HepG2 (cell line): ENCODE measurements around the gene RBPJ. TPM values are rescaled to one million over a fixed set of nuclear protein-coding genes. Genes with fewer than 3 reads are reported as not detected.

Source experiments
- ATAC-seq: fragments of 200-7000 bp; cut with Tn5 transposase; 3 replicates; pipeline ENCODE4 v1.9.1; 2020; ENCODE audit warnings: mild to moderate bottlenecking, moderate library complexity
- BruUV-seq: library from RNA; stranded (reverse); fragments of 400-500 nt; replicated peaks from 2 replicates; lab custom pipeline; 2021; lab: Mats Ljungman, UMichigan
- CTCF ChIA-PET: fragments of 300-600 bp; formaldehyde crosslinking; extraction: SDS; loops from one replicate; lab custom pipeline; 2021; ENCODE audit warnings: low total read pairs, inconsistent platforms, low intra/inter-chr PET ratio; lab: Yijun Ruan, JAX
- POLR2A ChIA-PET: fragments of 350-600 bp; sonication (Branson Sonifier 250); formaldehyde crosslinking; loops from one replicate; lab custom pipeline; 2020; ENCODE audit warnings: antibody characterized with exemption, inconsistent platforms; lab: Yijun Ruan, JAX
- DNase-seq: peaks from one replicate; pipeline ENCODE4 v3.0.0-alpha.2; 2015; ENCODE audit warnings: low spot score
- FAIRE-seq: peaks from 3 replicates; lab custom pipeline; 2011; peaks lifted over from hg19 to GRCh38; lab: Jason Lieb, UNC
- H2AFZ ChIP-seq: one replicate; pipeline ENCODE4 v1.6.1; 2011; ENCODE audit warnings: low read length, inconsistent platforms
- H3K27ac ChIP-seq: fragments of 300-600 bp; 3 replicates; pipeline ENCODE4 v1.8.0; 2011; ENCODE audit warnings: mixed run types, mild to moderate bottlenecking, mixed read lengths, low read length, inconsistent platforms; ENCODE audit not compliant: insufficient read depth; ENCODE audit errors: extremely low read length
- H3K27me3 ChIP-seq, 2 experiments: fragments of 200-600 bp in 1 of 2; 2 replicates in 1 of 2; 3 replicates in 1 of 2; pipeline versions ENCODE4 v1.6.0 to v1.8.0; 2011; ENCODE audit warnings: low read length in 2 of 2, mild to moderate bottlenecking in 2 of 2, moderate library complexity in 2 of 2, inconsistent platforms in 1 of 2; ENCODE audit not compliant: insufficient read depth in 2 of 2, control insufficient read depth in 1 of 2
- H3K36me3 ChIP-seq, 2 experiments: fragments of 200-600 bp in 1 of 2; replicated peaks in 1 of 2; 2 replicates in 1 of 2; 3 replicates in 1 of 2; pipeline versions ENCODE4 v1.5.1 to v1.8.0; 2011; ENCODE audit warnings: low read length in 2 of 2, inconsistent platforms in 1 of 2; ENCODE audit not compliant: insufficient read depth in 2 of 2, control insufficient read depth in 1 of 2
- H3K4me1 ChIP-seq: 2 replicates; pipeline ENCODE4 v1.5.1; 2012; ENCODE audit warnings: low read length, inconsistent platforms; ENCODE audit not compliant: insufficient read depth
- H3K4me2 ChIP-seq: 2 replicates; pipeline ENCODE4 v1.6.0; 2011; ENCODE audit warnings: low read depth, low read length, inconsistent platforms
- H3K4me3 ChIP-seq, 3 experiments: fragments of 200-600 bp in 1 of 3; sonication (generic), shearing (Covaris generic) in 1 of 3; replicated peaks in 1 of 3; 2 replicates each; pipeline ENCODE4 v1.5.1; 2011 to 2016; ENCODE audit warnings: low read length in 3 of 3, inconsistent platforms in 2 of 3, low read depth in 2 of 3, mild to moderate bottlenecking in 2 of 3, control low read depth in 1 of 3, mixed read lengths in 1 of 3; ENCODE audit not compliant: insufficient read depth in 1 of 3
- H3K79me2 ChIP-seq: one replicate; pipeline ENCODE4 v1.6.1; 2011; ENCODE audit warnings: low read length, inconsistent platforms; ENCODE audit not compliant: insufficient read depth
- H3K9ac ChIP-seq: 2 replicates; pipeline ENCODE4 v1.6.0; 2011; ENCODE audit warnings: mild to moderate bottlenecking, low read depth, low read length, inconsistent platforms; ENCODE audit not compliant: insufficient read depth
- H3K9me3 ChIP-seq: 2 replicates; pipeline ENCODE4 v1.5.1; 2012; ENCODE audit warnings: mild to moderate bottlenecking, low read length
- H4K20me1 ChIP-seq: 2 replicates; pipeline ENCODE4 v1.6.0; 2011; ENCODE audit warnings: inconsistent platforms, mild to moderate bottlenecking, low read length, moderate library complexity; ENCODE audit not compliant: insufficient read depth
- BRD4 ChIP-seq: sonication (generic); formaldehyde crosslinking; IDR thresholded peaks from 2 replicates; pipeline ENCODE4 v1.4.0; 2020; ENCODE audit warnings: missing genetic modification reagents
- CBX2 ChIP-seq, 2 experiments: fragments of 200-600 bp in 1 of 2; sonication (generic); formaldehyde crosslinking in 1 of 2; IDR thresholded peaks; 2 replicates each; pipeline versions ENCODE4 v1.7.0 to v1.8.1; 2018 to 2022; ENCODE audit warnings: low read depth in 2 of 2, low read length in 1 of 2, mild to moderate bottlenecking in 1 of 2, missing genetic modification reagents in 1 of 2
- FLYWCH1 ChIP-seq: sonication (generic); formaldehyde crosslinking; IDR thresholded peaks from 2 replicates; pipeline ENCODE4 v1.8.1; 2023; ENCODE audit warnings: mild to moderate bottlenecking, missing genetic modification reagents
- MBD4 ChIP-seq: IDR thresholded peaks from 2 replicates; pipeline ENCODE4 v1.6.1; 2012; ENCODE audit warnings: low read length, inconsistent platforms, borderline replicate concordance
- REXO4 ChIP-seq: sonication (generic); formaldehyde crosslinking; IDR thresholded peaks from 2 replicates; pipeline ENCODE4 v1.8.0; 2022; ENCODE audit warnings: missing genetic modification reagents, mild to moderate bottlenecking, borderline replicate concordance
- TAF1 ChIP-seq: sonication (generic); formaldehyde crosslinking; IDR thresholded peaks from 2 replicates; pipeline ENCODE4 v1.4.0; 2020; ENCODE audit warnings: missing genetic modification reagents
- ZNF10 ChIP-seq: sonication (generic); formaldehyde crosslinking; IDR thresholded peaks from 2 replicates; pipeline ENCODE4 v1.4.0; 2020; ENCODE audit warnings: mild to moderate bottlenecking, low read depth, missing genetic modification reagents, borderline replicate concordance
- ZNF263 ChIP-seq: sonication (generic); formaldehyde crosslinking; IDR thresholded peaks from 2 replicates; pipeline ENCODE4 v1.4.0; 2020; ENCODE audit warnings: missing genetic modification reagents
- ZNF501 ChIP-seq: sonication (generic); formaldehyde crosslinking; IDR thresholded peaks from 2 replicates; pipeline ENCODE4 v1.5.1; 2020; ENCODE audit warnings: mild to moderate bottlenecking, moderate library complexity, missing genetic modification reagents
- ZNF720 ChIP-seq: sonication (generic); formaldehyde crosslinking; IDR thresholded peaks from 2 replicates; pipeline ENCODE4 v1.4.0; 2020; ENCODE audit warnings: missing genetic modification reagents
- WGBS: methylation state at CpG from one replicate; pipeline ENCODE4 v1.1.6; 2017; ENCODE audit warnings: low lambda C conversion rate; 5-methylcytosine and 5-hydroxymethylcytosine counted together
- in situ Hi-C: cut with HindIII; loops from 2 replicates; pipeline ENCODE4 v1.10.0; 2017; ENCODE audit warnings: low pct_unique_long_range_greater_than_20kb; ENCODE audit not compliant: extremely low pct_ligation_motif_present
- intact Hi-C: fragments of 100-400 bp; cut with micrococcal nuclease; formaldehyde crosslinking; loops from one replicate; pipeline ENCODE4 v1.10.0; 2022; ENCODE audit not compliant: unreplicated experiment
- polyA plus RNA-seq, 8 experiments: library from polyadenylated mRNA; depleted of rRNA in 3 of 8; stranded (reverse) in 7 of 8; unstranded in 1 of 8; fragments of >200 nt; fragmentation: Illumina TruSeq in 4 of 8; extraction: Trizol in 4 of 8; gene quantifications; 2 replicates each; pipeline versions ENCODE4 v1.2.1 to v1.2.3, GENCODE V29; 2011 to 2016; ENCODE audit warnings: low read depth in 4 of 8, missing spikeins in 1 of 8, mixed read lengths in 1 of 8; ENCODE audit not compliant: insufficient read depth in 1 of 8
- total RNA-seq, 5 experiments: library from RNA; depleted of rRNA; stranded (reverse); fragments of >200 nt; fragmentation: Illumina TruSeq; extraction: Trizol; gene quantifications; 2 replicates each; pipeline ENCODE4 v1.2.3, GENCODE V29; 2016; ENCODE audit warnings: low read depth in 1 of 5
- TF ChIP-seq, protein P1 (sequence below): sonication (generic); formaldehyde crosslinking; IDR thresholded peaks from 2 replicates; pipeline ENCODE4 v1.8.1; 2023; ENCODE audit warnings: mild to moderate bottlenecking, missing genetic modification reagents
- TF ChIP-seq, protein P2 (sequence below): IDR thresholded peaks from 2 replicates; pipeline ENCODE4 v1.6.1; 2016; ENCODE audit warnings: missing compliant biosample characterization, missing genetic modification reagents, borderline replicate concordance
- TF ChIP-seq, protein P3 (sequence below): sonication (generic); formaldehyde crosslinking; IDR thresholded peaks from 2 replicates; pipeline ENCODE4 v1.4.0; 2020; ENCODE audit warnings: low read depth, missing genetic modification reagents

The RBPJ gene
- total and polyA plus RNA-seq, 2 of the 13 experiments (the other 11 are each of a cell fraction or from before 2014, with no cell fraction given), result 25.9 to 33.2 TPM

DNA sequence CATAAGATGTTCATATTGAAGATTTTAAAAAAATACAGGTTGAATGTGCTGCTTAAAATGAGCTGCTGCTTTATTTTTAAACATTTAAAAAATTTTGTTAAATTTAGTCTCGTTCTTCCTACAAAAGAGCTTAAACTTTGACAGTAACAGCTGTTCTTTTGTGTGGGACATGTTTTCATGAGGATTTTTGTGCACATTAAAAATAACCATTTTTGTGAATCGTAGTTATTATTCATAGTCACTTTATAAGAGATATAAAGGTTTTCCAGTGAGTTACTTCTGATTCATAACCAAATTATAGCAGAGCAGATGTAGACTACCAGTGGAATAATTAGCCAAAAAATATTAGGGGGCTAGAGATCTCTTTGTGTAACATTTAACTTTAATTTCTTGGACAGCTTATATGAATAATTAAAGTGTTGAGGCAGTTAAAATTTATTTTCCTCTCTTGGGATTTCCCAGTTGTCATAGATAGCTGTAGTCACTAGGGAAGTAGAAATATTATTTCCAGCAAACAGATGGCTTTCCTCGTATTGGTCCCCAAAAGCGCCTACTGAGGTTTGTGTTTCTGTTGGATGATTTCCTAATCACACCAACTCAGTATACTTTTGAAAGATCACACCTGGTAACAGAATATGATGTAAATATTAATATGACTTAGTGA, 24.2 kb downstream of the RBPJ start:
- no peak overlapping the region for H3K4me2 ChIP-seq
- H3K9me3 ChIP-seq, result no peaks in the 10 kb centered on the region
- H3K4me1 ChIP-seq, result no peaks in the 10 kb centered on the region
- TF ChIP-seq, protein P1, sequence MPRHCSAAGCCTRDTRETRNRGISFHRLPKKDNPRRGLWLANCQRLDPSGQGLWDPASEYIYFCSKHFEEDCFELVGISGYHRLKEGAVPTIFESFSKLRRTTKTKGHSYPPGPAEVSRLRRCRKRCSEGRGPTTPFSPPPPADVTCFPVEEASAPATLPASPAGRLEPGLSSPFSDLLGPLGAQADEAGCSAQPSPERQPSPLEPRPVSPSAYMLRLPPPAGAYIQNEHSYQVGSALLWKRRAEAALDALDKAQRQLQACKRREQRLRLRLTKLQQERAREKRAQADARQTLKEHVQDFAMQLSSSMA (CRISPR knock-in tag), result no peak
- TF ChIP-seq ZNF10 (no peak), CBX2 (IDR thresholded peaks at IDR 0.05; ENCODE audit: low read depth, low read length) (no peak), CBX2 (CRISPR knock-in tag; IDR thresholded peaks at IDR 0.05; ENCODE audit: low read depth) (no peak)
- DNase-seq (no peak), ATAC-seq (no peak), FAIRE-seq (no peak)
- no peak overlapping the region for H2AFZ ChIP-seq
- CTCF ChIA-PET, result no interaction called here
- over 99% methylated on average over 4 of the region's 4 CpGs for WGBS
- POLR2A ChIA-PET, result no interaction called here
- no peak overlapping the region for H3K4me3 ChIP-seq
- H4K20me1 ChIP-seq, result peaks cover 45% of the 10 kb centered on the region
- in situ Hi-C loops (no loop called here), intact Hi-C loops (no loop called here)
- BruUV-seq, result no TSS peak
- H3K79me2 ChIP-seq, result peaks cover 81% of the 10 kb centered on the region
- no peak overlapping the region for H3K9ac ChIP-seq
- no peaks in the 10 kb centered on the region for H3K27me3 ChIP-seq
- H3K36me3 ChIP-seq, result no peaks in the 10 kb centered on the region
- no peak overlapping the region for H3K27ac ChIP-seq

DNA sequence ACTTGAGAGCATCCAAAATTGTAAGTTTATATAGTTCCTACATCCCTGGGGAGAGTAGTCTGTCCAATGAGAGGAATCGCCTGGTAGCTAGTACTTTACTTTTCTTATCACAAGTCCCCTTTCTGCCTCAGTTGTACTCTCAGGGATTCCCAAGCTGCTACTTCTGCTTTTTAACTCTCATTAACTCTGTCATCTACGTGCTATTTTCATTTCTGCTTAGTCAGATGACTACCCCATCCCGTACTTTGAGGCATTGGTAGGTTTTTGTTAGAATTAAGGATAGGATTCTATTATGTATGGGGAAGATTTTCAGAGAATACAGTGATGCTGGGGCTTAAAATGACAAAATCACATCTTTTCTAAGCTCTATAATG, 24.7 kb downstream of the RBPJ start:
- BruUV-seq, result no TSS peak
- no peak overlapping the region for H3K4me2 ChIP-seq
- peaks cover 42% of the 10 kb centered on the region for H4K20me1 ChIP-seq
- H3K27me3 ChIP-seq, result no peaks in the 10 kb centered on the region
- H3K4me1 ChIP-seq, result no peaks in the 10 kb centered on the region
- in situ Hi-C loops, result no loop called here
- no peaks in the 10 kb centered on the region for H3K9me3 ChIP-seq
- FAIRE-seq, result no peak
- H2AFZ ChIP-seq, result no peak overlapping the region
- DNase-seq, result no peak
- WGBS, result 98% methylated on average over 3 of the region's 3 CpGs
- intact Hi-C loops, result no loop called here
- no peaks in the 10 kb centered on the region for H3K36me3 ChIP-seq
- no peak for ATAC-seq
- ChIA-PET POLR2A (no interaction called here), CTCF (no interaction called here)
- H3K79me2 ChIP-seq, result peaks cover 82% of the 10 kb centered on the region
- H3K9ac ChIP-seq, result no peak overlapping the region
- no peak overlapping the region for H3K27ac ChIP-seq
- no peak overlapping the region for H3K4me3 ChIP-seq
- TF ChIP-seq TAF1 (CRISPR knock-in tag), result no peak
- no peak for TF ChIP-seq MBD4
- no peak for TF ChIP-seq ZNF501 (CRISPR knock-in tag)
- no peak for TF ChIP-seq REXO4 (CRISPR knock-in tag)
- TF ChIP-seq, protein P2, sequence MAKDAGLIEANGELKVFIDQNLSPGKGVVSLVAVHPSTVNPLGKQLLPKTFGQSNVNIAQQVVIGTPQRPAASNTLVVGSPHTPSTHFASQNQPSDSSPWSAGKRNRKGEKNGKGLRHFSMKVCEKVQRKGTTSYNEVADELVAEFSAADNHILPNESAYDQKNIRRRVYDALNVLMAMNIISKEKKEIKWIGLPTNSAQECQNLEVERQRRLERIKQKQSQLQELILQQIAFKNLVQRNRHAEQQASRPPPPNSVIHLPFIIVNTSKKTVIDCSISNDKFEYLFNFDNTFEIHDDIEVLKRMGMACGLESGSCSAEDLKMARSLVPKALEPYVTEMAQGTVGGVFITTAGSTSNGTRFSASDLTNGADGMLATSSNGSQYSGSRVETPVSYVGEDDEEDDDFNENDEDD, result no peak
- TF ChIP-seq, protein P3, sequence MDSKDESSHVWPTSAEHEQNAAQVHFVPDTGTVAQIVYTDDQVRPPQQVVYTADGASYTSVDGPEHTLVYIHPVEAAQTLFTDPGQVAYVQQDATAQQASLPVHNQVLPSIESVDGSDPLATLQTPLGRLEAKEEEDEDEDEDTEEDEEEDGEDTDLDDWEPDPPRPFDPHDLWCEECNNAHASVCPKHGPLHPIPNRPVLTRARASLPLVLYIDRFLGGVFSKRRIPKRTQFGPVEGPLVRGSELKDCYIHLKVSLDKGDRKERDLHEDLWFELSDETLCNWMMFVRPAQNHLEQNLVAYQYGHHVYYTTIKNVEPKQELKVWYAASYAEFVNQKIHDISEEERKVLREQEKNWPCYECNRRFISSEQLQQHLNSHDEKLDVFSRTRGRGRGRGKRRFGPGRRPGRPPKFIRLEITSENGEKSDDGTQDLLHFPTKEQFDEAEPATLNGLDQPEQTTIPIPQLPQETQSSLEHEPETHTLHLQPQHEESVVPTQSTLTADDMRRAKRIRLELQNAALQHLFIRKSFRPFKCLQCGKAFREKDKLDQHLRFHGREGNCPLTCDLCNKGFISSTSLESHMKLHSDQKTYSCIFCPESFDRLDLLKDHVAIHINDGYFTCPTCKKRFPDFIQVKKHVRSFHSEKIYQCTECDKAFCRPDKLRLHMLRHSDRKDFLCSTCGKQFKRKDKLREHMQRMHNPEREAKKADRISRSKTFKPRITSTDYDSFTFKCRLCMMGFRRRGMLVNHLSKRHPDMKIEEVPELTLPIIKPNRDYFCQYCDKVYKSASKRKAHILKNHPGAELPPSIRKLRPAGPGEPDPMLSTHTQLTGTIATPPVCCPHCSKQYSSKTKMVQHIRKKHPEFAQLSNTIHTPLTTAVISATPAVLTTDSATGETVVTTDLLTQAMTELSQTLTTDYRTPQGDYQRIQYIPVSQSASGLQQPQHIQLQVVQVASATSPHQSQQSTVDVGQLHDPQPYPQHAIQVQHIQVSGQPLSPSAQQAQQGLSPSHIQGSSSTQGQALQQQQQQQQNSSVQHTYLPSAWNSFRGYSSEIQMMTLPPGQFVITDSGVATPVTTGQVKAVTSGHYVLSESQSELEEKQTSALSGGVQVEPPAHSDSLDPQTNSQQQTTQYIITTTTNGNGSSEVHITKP (CRISPR knock-in tag), result no peak
- no peak for TF ChIP-seq FLYWCH1 (CRISPR knock-in tag)
- TF ChIP-seq BRD4, result no peak
- no peak for TF ChIP-seq ZNF263 (CRISPR knock-in tag)
- no peak for TF ChIP-seq ZNF720
